GM12878 (cell line): ENCODE measurements around the gene LUZP2. TPM values are rescaled to one million over a fixed set of nuclear protein-coding genes. Genes with fewer than 3 reads are reported as not detected.

Experiments
- ATAC-seq: fragments of 200-7000 bp; cut with Tn5 transposase; 3 replicates; pipeline ENCODE4 v1.9.1; 2020; ENCODE audit warnings: mild to moderate bottlenecking, moderate library complexity
- BruUV-seq: library from RNA; stranded (reverse); fragments of 400-500 nt; replicated peaks from 2 replicates; lab custom pipeline; 2021; lab: Mats Ljungman, UMichigan
- CTCF ChIA-PET: fragments of 300-600 bp; sonication (Branson Sonifier 250); formaldehyde crosslinking; extraction: SDS; loops from one replicate; lab custom pipeline; 2021; ENCODE audit warnings: inconsistent platforms; lab: Yijun Ruan, JAX
- POLR2A ChIA-PET: fragments of 350-600 bp; formaldehyde crosslinking; extraction: SDS; loops from one replicate; lab custom pipeline; 2021; ENCODE audit warnings: inconsistent platforms; lab: Charles Lee
- RAD21 ChIA-PET: fragments of 300-600 bp; sonication (Branson Sonifier 250); formaldehyde crosslinking; loops from one replicate; lab custom pipeline; 2023; ENCODE audit warnings: antibody characterized with exemption; ENCODE audit not compliant: unreplicated experiment; lab: Charles Lee
- SMC1A ChIA-PET: fragments of 300-600 bp; sonication (Branson Sonifier 250); formaldehyde crosslinking; loops from one replicate; lab custom pipeline; 2023; ENCODE audit not compliant: unreplicated experiment, uncharacterized antibody; lab: Charles Lee
- DNase-seq: peaks from one replicate; pipeline ENCODE4 v3.0.0-alpha.2; 2011; ENCODE audit warnings: low read depth, low spot score
- FAIRE-seq: peaks from 3 replicates; lab custom pipeline; 2011; peaks lifted over from hg19 to GRCh38; lab: Jason Lieb, UNC
- H2AFZ ChIP-seq: 2 replicates; pipeline ENCODE4 v1.6.0; 2011; ENCODE audit warnings: low read depth, low read length, control low read depth; ENCODE audit not compliant: control insufficient read depth
- H3K27ac ChIP-seq: 2 replicates; pipeline ENCODE4 v1.5.1; 2011; ENCODE audit warnings: control low read depth; ENCODE audit not compliant: control insufficient read depth, insufficient read depth
- H3K27me3 ChIP-seq, 2 experiments: replicated peaks in 1 of 2; 2 replicates each; pipeline versions ENCODE4 v1.6.0 to v1.6.1; 2011; ENCODE audit warnings: low read length in 1 of 2; ENCODE audit not compliant: control insufficient read depth in 2 of 2, insufficient read depth in 2 of 2
- H3K36me3 ChIP-seq, 2 experiments: 2 replicates each; pipeline ENCODE4 v1.5.1; 2011; ENCODE audit warnings: low read length in 1 of 2; ENCODE audit not compliant: control insufficient read depth in 2 of 2, insufficient read depth in 2 of 2
- H3K4me1 ChIP-seq: 2 replicates; pipeline ENCODE4 v1.6.1; 2011; ENCODE audit warnings: mild to moderate bottlenecking, low read length, moderate library complexity, mixed read lengths; ENCODE audit not compliant: control insufficient read depth, insufficient read depth
- H3K4me2 ChIP-seq: 2 replicates; pipeline ENCODE4 v1.6.0; 2011; ENCODE audit warnings: control low read depth; ENCODE audit not compliant: control insufficient read depth, insufficient read depth
- H3K4me3 ChIP-seq: fragments of 200-600 bp; sonication (generic); 2 replicates; pipeline ENCODE4 v1.5.1; 2016
- H3K79me2 ChIP-seq: 2 replicates; pipeline ENCODE4 v1.6.0; 2011; ENCODE audit warnings: low read length; ENCODE audit not compliant: control insufficient read depth, insufficient read depth
- H3K9ac ChIP-seq: 2 replicates; pipeline ENCODE4 v1.8.0; 2011; ENCODE audit warnings: low read length, control low read depth, mixed read lengths; ENCODE audit not compliant: control insufficient read depth, insufficient read depth
- H3K9me3 ChIP-seq: replicated peaks from 3 replicates; pipeline ENCODE4 v1.5.1; 2011; ENCODE audit warnings: mild to moderate bottlenecking, low read length; ENCODE audit not compliant: control insufficient read depth, insufficient read depth
- H4K20me1 ChIP-seq: 2 replicates; pipeline ENCODE4 v1.6.0; 2011; ENCODE audit not compliant: control insufficient read depth, insufficient read depth
- ASH2L ChIP-seq: fragments of 300-600, 200-600 bp; sonication (generic); IDR thresholded peaks from 2 replicates; pipeline ENCODE4 v1.6.1; 2017; ENCODE audit warnings: low read depth, mild to moderate bottlenecking, borderline replicate concordance
- CEBPB ChIP-seq, 2 experiments: fragments of 150-350 bp in 1 of 2; IDR thresholded peaks; 2 replicates each; pipeline ENCODE4 v1.6.1; 2012 to 2014; ENCODE audit warnings: low read depth in 2 of 2, low read length in 2 of 2, borderline replicate concordance in 1 of 2, inconsistent platforms in 1 of 2
- IKZF2 ChIP-seq, 2 experiments: fragments of 450-650 bp; IDR thresholded peaks; 2 replicates each; pipeline ENCODE4 v1.6.1; 2017; ENCODE audit warnings: mild to moderate bottlenecking in 2 of 2, moderate library complexity in 2 of 2
- POLR2AphosphoS5 ChIP-seq: IDR thresholded peaks from 2 replicates; pipeline ENCODE4 v1.6.1; 2011; ENCODE audit warnings: mild to moderate bottlenecking, low read length, inconsistent platforms
- RELA ChIP-seq: fragments of 450-650 bp; IDR thresholded peaks from 2 replicates; pipeline ENCODE4 v1.8.0; 2014; ENCODE audit warnings: borderline replicate concordance; ENCODE audit not compliant: partially characterized antibody
- WGBS: methylation state at CpG from one replicate; pipeline ENCODE4 v1.1.6; 2016; ENCODE audit warnings: low lambda C conversion rate; ENCODE audit not compliant: insufficient replicate concordance, insufficient coverage; ENCODE audit errors: missing lambda C conversion rate; 5-methylcytosine and 5-hydroxymethylcytosine counted together
- in situ Hi-C: fragments of 300-500 bp; cut with MboI; formaldehyde crosslinking; loops from 9 replicates; pipeline ENCODE4 v1.14.3; 2018; ENCODE audit warnings: mixed read lengths
- intact Hi-C: fragments of 100-400 bp; cut with micrococcal nuclease; formaldehyde crosslinking; loops from one replicate; pipeline ENCODE4 v1.14.2; 2022; ENCODE audit not compliant: unreplicated experiment
- polyA plus RNA-seq, 11 experiments: library from polyadenylated mRNA; depleted of rRNA in 4 of 11; unstranded in 6 of 11; stranded (reverse) in 5 of 11; fragments of >200 nt; fragmentation: Nextera tagmentation in 4 of 11; fragmentation: Illumina TruSeq in 1 of 11; extraction: Ambion mirVana in 4 of 11; extraction: Trizol in 1 of 11; gene quantifications; 1 replicate in 1 of 11; 2 replicates in 10 of 11; pipeline versions ENCODE4 v1.2.1 to v1.2.3, GENCODE V29; 2011 to 2016; ENCODE audit warnings: inconsistent platforms in 2 of 11, missing spikeins in 2 of 11, low read depth in 1 of 11
- total RNA-seq, 4 experiments: library from RNA; depleted of rRNA in 3 of 4; stranded (reverse); fragments of >200 nt in 3 of 4; fragmentation: Illumina TruSeq in 1 of 4; extraction: Trizol in 1 of 4; gene quantifications; 2 replicates each; pipeline versions ENCODE4 v1.2.1 to v1.2.3, GENCODE V29; 2013 to 2021
- TF ChIP-seq, protein P1 (sequence below): fragments of 450-650 bp; IDR thresholded peaks from 2 replicates; pipeline ENCODE4 v1.6.1; 2017; ENCODE audit warnings: mild to moderate bottlenecking, moderate library complexity

The LUZP2 gene
- total and polyA plus RNA-seq, 10 of the 15 experiments (the other 5 are each of a cell fraction or from before 2014, with no cell fraction given): not detected

DNA sequence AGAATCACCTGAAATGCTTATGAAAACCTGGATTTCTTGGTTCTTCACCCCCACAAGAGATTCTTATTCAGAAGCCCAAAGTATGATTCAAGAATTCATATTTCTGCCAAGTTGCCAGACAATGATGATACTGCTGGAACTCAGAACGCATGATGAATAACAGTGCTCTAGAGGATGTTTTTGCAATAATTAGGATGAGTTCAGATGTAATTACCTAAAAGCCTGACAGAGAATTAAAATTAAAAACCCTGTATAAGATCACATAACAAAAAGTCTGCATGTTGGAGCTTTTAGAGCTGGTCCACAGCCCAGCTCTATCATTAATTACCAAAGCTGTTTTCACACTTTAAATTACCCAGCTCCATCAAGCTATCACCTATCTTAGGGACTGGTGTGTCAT is 211.8 kb downstream of the LUZP2 start:
- 5% methylated on average over 1 of the region's 1 CpG for WGBS
- no peak overlapping the region for H2AFZ ChIP-seq
- no peaks in the 10 kb centered on the region for H4K20me1 ChIP-seq
- BruUV-seq: no TSS peak
- SMC1A ChIA-PET: no interaction called here
- TF ChIP-seq POLR2AphosphoS5 (no peak), RELA (no peak), IKZF2 (IDR thresholded peaks at IDR 0.05) (no peak), ASH2L (no peak), CEBPB (IDR thresholded peaks at IDR 0.05; ENCODE audit: borderline replicate concordance in 1 of 2, low read depth in 2 of 2, low read length in 2 of 2) (no peak)
- TF ChIP-seq, protein P1, sequence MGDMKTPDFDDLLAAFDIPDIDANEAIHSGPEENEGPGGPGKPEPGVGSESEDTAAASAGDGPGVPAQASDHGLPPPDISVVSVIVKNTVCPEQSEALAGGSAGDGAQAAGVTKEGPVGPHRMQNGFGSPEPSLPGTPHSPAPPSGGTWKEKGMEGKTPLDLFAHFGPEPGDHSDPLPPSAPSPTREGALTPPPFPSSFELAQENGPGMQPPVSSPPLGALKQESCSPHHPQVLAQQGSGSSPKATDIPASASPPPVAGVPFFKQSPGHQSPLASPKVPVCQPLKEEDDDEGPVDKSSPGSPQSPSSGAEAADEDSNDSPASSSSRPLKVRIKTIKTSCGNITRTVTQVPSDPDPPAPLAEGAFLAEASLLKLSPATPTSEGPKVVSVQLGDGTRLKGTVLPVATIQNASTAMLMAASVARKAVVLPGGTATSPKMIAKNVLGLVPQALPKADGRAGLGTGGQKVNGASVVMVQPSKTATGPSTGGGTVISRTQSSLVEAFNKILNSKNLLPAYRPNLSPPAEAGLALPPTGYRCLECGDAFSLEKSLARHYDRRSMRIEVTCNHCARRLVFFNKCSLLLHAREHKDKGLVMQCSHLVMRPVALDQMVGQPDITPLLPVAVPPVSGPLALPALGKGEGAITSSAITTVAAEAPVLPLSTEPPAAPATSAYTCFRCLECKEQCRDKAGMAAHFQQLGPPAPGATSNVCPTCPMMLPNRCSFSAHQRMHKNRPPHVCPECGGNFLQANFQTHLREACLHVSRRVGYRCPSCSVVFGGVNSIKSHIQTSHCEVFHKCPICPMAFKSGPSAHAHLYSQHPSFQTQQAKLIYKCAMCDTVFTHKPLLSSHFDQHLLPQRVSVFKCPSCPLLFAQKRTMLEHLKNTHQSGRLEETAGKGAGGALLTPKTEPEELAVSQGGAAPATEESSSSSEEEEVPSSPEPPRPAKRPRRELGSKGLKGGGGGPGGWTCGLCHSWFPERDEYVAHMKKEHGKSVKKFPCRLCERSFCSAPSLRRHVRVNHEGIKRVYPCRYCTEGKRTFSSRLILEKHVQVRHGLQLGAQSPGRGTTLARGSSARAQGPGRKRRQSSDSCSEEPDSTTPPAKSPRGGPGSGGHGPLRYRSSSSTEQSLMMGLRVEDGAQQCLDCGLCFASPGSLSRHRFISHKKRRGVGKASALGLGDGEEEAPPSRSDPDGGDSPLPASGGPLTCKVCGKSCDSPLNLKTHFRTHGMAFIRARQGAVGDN: no peak
- TF ChIP-seq, all 136 proteins: peak for 0
- intact Hi-C loops (no loop called here), in situ Hi-C loops (no loop called here)
- ChIA-PET CTCF (no interaction called here), RAD21 (no interaction called here), POLR2A (no interaction called here)
- DNase-seq (no peak), FAIRE-seq (no peak), ATAC-seq (no peak)
- no peaks in the 10 kb centered on the region for H3K36me3 ChIP-seq
- no peaks in the 10 kb centered on the region for H3K4me1 ChIP-seq
- no peak overlapping the region for H3K27ac ChIP-seq
- no peaks in the 10 kb centered on the region for H3K9me3 ChIP-seq
- no peak overlapping the region for H3K9ac ChIP-seq
- H3K27me3 ChIP-seq: no peaks in the 10 kb centered on the region
- no peak overlapping the region for H3K4me3 ChIP-seq
- no peaks in the 10 kb centered on the region for H3K79me2 ChIP-seq
- no peak overlapping the region for H3K4me2 ChIP-seq
